CD4-positive, alpha-beta T cell (primary cell): Measurements from ENCODE around the gene DYSF. TPM values are rescaled to one million over a fixed set of nuclear protein-coding genes. Genes with fewer than 3 reads are reported as not detected.

Source experiments
- ATAC-seq: fragments of 200-7000 bp; cut with Tn5 transposase; one replicate; pipeline ENCODE4 v1.10.0; 2022; ENCODE audit warnings: mild to moderate bottlenecking; ENCODE audit not compliant: poor library complexity
- CTCF ChIA-PET: fragments of 350-600 bp; sonication (Branson Sonifier 250); formaldehyde crosslinking; loops from one replicate; lab custom pipeline; 2021; ENCODE audit warnings: antibody characterized with exemption, inconsistent platforms; lab: Charles Lee
- POLR2A ChIA-PET: fragments of 350-600 bp; sonication (Branson Sonifier 250); formaldehyde crosslinking; loops from one replicate; lab custom pipeline; 2021; ENCODE audit warnings: antibody characterized with exemption, inconsistent platforms; lab: Charles Lee
- DNase-seq, 14 experiments: peaks; one replicate each; pipeline ENCODE4 v3.0.0-alpha.2; 2013 to 2020; ENCODE audit warnings: mixed read lengths in 2 of 14
- H3K27ac ChIP-seq, 2 donors: one replicate each; pipeline versions ENCODE4 v1.5.1 to v1.7.0; 2013; ENCODE audit warnings: low read length in 2 of 2, low read depth in 1 of 2, mild to moderate bottlenecking in 1 of 2
- H3K27me3 ChIP-seq, 2 experiments: 1 replicate in 1 of 2; 2 replicates in 1 of 2; pipeline versions ENCODE4 v1.6.1 to v1.7.0; 2013; ENCODE audit warnings: low read length in 2 of 2, control low read depth in 1 of 2, mild to moderate bottlenecking in 1 of 2, moderate library complexity in 1 of 2; ENCODE audit not compliant: insufficient read depth in 2 of 2, control insufficient read depth in 1 of 2
- H3K36me3 ChIP-seq: one replicate; pipeline ENCODE4 v1.6.1; 2013; ENCODE audit warnings: low read length, control low read depth; ENCODE audit not compliant: insufficient read depth
- H3K4me1 ChIP-seq: one replicate; pipeline ENCODE4 v1.6.1; 2013; ENCODE audit warnings: low read length, control low read depth; ENCODE audit not compliant: insufficient read depth
- H3K4me3 ChIP-seq: one replicate; pipeline ENCODE4 v1.5.1; 2013; ENCODE audit warnings: mild to moderate bottlenecking, low read length, moderate library complexity
- H3K9me3 ChIP-seq, 2 experiments: 1 replicate in 1 of 2; 2 replicates in 1 of 2; pipeline versions ENCODE4 v1.6.1 to v1.7.0; 2013; ENCODE audit warnings: low read length in 2 of 2, mild to moderate bottlenecking in 2 of 2, control low read depth in 1 of 2, moderate library complexity in 1 of 2; ENCODE audit not compliant: control insufficient read depth in 1 of 2, insufficient read depth in 1 of 2
- H3K27ac Mint-ChIP-seq: one replicate; pipeline ENCODE4 v1.8.0; 2020; ENCODE audit warnings: mixed read lengths
- H3K27me3 Mint-ChIP-seq: one replicate; pipeline ENCODE4 v1.8.0; 2021; ENCODE audit warnings: mixed read lengths
- H3K36me3 Mint-ChIP-seq: one replicate; pipeline ENCODE4 v1.8.0; 2021; ENCODE audit warnings: low read depth, mixed read lengths
- H3K4me1 Mint-ChIP-seq: one replicate; pipeline ENCODE4 v1.8.0; 2021; ENCODE audit warnings: low read depth, mixed read lengths
- H3K4me3 Mint-ChIP-seq: one replicate; pipeline ENCODE4 v1.8.0; 2020; ENCODE audit warnings: mild to moderate bottlenecking, mixed read lengths
- H3K9me3 Mint-ChIP-seq: one replicate; pipeline ENCODE4 v1.8.0; 2020; ENCODE audit warnings: mixed read lengths
- CTCF ChIP-seq: fragments of 200-600 bp; IDR thresholded peaks from one replicate; pipeline ENCODE4 v1.8.0; 2022; ENCODE audit warnings: antibody characterized with exemption, mild to moderate bottlenecking
- intact Hi-C, 2 experiments: fragments of 100-400 bp; cut with DNase I in 1 of 2; cut with micrococcal nuclease in 1 of 2; formaldehyde crosslinking; loops; one replicate each; pipeline versions ENCODE4 v1.15.1 to v1.9.0; 2023 to 2025; cut with DNase I, micrococcal nuclease
- total RNA-seq, 174 experiments: library from RNA in 2 of 174; stranded (reverse) in 2 of 174; gene quantifications; one replicate each; pipeline ENCODE4 v1.2.3 and lab custom pipeline; 2021 to 2026

DYSF gene
- total RNA-seq, 2 experiments from 2014 or later: 0.27 to 0.31 TPM

DNA sequence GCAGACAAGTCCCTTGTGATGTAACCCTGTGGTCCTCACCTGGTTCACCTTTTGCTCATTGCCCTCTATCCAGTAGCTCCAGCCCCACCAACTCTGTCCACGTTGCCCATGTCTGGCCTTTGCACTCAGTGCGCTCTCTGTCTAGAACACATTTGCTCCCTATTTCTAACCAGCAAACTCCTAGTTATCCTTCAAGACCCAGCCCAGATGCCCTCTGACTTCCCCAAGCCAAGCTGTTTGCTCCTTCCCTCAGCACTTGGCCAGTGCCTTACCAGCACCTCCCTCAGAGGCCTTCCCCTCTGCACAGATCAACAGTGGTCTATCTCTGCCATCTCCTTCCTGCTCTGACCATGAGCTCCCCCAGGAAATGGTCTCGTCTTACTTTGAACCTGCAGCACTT is 137.7 kb downstream of the DYSF start:
- Histone ChIP-seq H3K4me1 (no peaks in the 10 kb centered on the region), H3K27me3 (no peaks in the 10 kb centered on the region), H3K4me3 (no peak overlapping the region), H3K27ac (no peak overlapping the region), H3K9me3 (no peaks in the 10 kb centered on the region), H3K36me3 (no peaks in the 10 kb centered on the region)
- H3K4me1 Mint-ChIP-seq: no peaks in the 10 kb centered on the region
- DNase-seq: no peak
- no peak for ATAC-seq
- H3K9me3 Mint-ChIP-seq: no peaks in the 10 kb centered on the region
- POLR2A ChIA-PET: no interaction called here
- intact Hi-C loops: no loop called here
- H3K4me3 Mint-ChIP-seq: no peak overlapping the region
- no peak for TF ChIP-seq CTCF
- H3K36me3 Mint-ChIP-seq: no peaks in the 10 kb centered on the region
- CTCF ChIA-PET: no interaction called here
- no peak overlapping the region for H3K27ac Mint-ChIP-seq
- H3K27me3 Mint-ChIP-seq: no peaks in the 10 kb centered on the region

DNA sequence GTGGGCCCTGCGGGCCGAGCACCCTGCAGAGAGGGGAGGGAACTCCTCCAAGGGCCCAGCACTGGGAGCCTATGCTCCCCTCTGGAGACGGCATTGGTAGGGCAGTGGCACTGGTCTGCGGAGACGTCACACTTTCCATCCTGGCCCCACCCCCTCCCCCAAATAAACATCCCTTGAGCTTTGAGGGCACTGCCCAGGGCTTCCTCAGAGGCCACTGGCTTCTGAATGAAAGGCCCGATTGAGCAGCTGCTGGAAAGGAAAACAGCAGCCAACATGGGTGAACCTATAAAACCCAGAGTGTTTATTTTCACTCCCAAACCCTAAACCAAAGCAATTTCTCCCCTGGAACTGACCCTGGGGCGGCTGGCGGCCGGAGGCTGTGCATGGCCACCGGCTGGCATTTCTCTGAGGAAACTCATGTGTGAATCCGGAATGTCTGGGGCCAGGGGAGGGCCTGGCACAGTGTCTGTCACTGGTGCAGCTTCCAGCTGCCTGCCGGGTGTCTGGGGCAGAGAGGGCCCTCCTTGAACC is 138.9 kb downstream of the DYSF start:
- ATAC-seq: no peak
- CTCF ChIA-PET: no interaction called here

DNA sequence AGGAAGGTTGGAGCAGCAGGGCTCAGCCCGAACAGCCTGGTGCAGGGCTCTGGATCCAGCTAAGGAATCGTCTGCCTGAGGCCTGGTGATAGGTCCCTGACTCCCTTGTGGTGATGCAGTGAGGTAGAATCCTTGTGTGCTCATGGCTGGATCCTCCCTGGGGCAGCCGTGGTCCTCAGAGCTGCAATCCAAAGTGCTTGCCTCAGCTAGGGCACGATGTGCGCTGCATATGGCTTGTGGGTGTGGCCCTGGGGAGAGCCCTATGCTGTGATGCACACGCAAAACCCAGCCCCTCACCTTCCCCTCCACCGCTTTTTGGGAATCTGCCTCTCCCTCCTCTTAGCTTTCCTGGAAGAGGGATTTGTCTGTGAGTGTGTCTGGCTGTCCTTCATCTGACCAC is 142.2 kb downstream of the DYSF start:
- DNase-seq (no peak), ATAC-seq (no peak)
- H3K27me3 ChIP-seq: no peaks in the 10 kb centered on the region
- CTCF ChIA-PET: no interaction called here
- no peak for TF ChIP-seq CTCF
- intact Hi-C loops: no loop called here
- no peaks in the 10 kb centered on the region for H3K4me1 ChIP-seq
- Mint-ChIP-seq H3K4me1 (no peaks in the 10 kb centered on the region), H3K4me3 (no peak overlapping the region), H3K27ac (no peak overlapping the region), H3K27me3 (peaks cover 10% of the 10 kb centered on the region), H3K9me3 (no peaks in the 10 kb centered on the region), H3K36me3 (no peaks in the 10 kb centered on the region)
- H3K27ac ChIP-seq: no peak overlapping the region
- POLR2A ChIA-PET: no interaction called here
- no peaks in the 10 kb centered on the region for H3K36me3 ChIP-seq
- H3K9me3 ChIP-seq: no peaks in the 10 kb centered on the region
- H3K4me3 ChIP-seq: no peak overlapping the region

More for the DNA sequence above, 138.9 kb downstream of the DYSF start:
- Histone ChIP-seq H3K27ac (no peak overlapping the region), H3K27me3 (no peaks in the 10 kb centered on the region), H3K9me3 (no peaks in the 10 kb centered on the region), H3K4me3 (no peak overlapping the region), H3K36me3 (no peaks in the 10 kb centered on the region), H3K4me1 (no peaks in the 10 kb centered on the region)
- no peak for TF ChIP-seq CTCF
- Mint-ChIP-seq H3K4me1 (no peaks in the 10 kb centered on the region), H3K9me3 (no peaks in the 10 kb centered on the region), H3K27me3 (no peaks in the 10 kb centered on the region), H3K4me3 (no peak overlapping the region), H3K36me3 (no peaks in the 10 kb centered on the region), H3K27ac (no peak overlapping the region)
- POLR2A ChIA-PET: no interaction called here
- DNase-seq: no peak
- intact Hi-C loops: no loop called here
